ENCODE results near the gene FMNL1.

DNA sequence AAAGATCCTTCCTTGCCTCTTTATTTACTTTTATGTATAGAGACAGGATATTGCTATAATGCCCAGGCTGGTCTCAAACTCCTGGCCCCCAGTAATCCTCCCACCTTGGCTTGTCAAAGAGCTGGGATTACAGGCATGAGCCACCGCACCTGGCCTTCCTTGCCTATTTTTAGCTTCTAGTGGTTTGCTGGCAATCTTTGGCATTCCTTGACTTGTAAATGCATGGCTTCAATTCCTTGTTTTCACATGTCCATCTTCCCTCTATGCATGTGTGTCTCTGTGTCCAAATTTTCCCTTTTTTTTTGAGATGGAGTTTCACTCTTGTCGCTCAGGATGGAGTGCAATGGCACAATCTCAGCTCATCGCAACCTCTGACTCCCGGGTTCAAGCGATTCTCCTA is 37.5 kb upstream of the FMNL1 start:
- TF ChIP-seq, protein P1, sequence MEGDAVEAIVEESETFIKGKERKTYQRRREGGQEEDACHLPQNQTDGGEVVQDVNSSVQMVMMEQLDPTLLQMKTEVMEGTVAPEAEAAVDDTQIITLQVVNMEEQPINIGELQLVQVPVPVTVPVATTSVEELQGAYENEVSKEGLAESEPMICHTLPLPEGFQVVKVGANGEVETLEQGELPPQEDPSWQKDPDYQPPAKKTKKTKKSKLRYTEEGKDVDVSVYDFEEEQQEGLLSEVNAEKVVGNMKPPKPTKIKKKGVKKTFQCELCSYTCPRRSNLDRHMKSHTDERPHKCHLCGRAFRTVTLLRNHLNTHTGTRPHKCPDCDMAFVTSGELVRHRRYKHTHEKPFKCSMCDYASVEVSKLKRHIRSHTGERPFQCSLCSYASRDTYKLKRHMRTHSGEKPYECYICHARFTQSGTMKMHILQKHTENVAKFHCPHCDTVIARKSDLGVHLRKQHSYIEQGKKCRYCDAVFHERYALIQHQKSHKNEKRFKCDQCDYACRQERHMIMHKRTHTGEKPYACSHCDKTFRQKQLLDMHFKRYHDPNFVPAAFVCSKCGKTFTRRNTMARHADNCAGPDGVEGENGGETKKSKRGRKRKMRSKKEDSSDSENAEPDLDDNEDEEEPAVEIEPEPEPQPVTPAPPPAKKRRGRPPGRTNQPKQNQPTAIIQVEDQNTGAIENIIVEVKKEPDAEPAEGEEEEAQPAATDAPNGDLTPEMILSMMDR (IDR thresholded peaks at IDR 0.05) = no peak
- no peak for TF ChIP-seq POLR2A (IDR thresholded peaks at IDR 0.05)

Data from adrenal gland (tissue), 5 donors.